Heart right ventricle (tissue), 16 donors: ENCODE measurements around the gene ZBTB7B. TPM values are rescaled to one million over a fixed set of nuclear protein-coding genes. Genes with fewer than 3 reads are reported as not detected.
A peak's percentile ranks its signal among the peaks of the same experiment; 100 is the strongest.

ENCODE experiments used
- ATAC-seq, 8 donors: fragments of 200-7000 bp; cut with Tn5 transposase; one replicate each; pipeline ENCODE4 v1.9.1; 2020; ENCODE audit warnings: mild to moderate bottlenecking in 8 of 8, moderate library complexity in 8 of 8, moderate number of reproducible peaks in 1 of 8
- DNase-seq, 2 donors: peaks; one replicate each; pipeline ENCODE4 v3.0.0-alpha.2; 2020
- H3K27ac ChIP-seq, 10 donors: fragments of 200-600 bp; sonication (generic) in 2 of 10; one replicate each; pipeline versions ENCODE4 v1.5.0 to v1.8.0; 2020 to 2022; ENCODE audit warnings: mild to moderate bottlenecking in 3 of 10
- H3K27me3 ChIP-seq, 7 donors: fragments of 200-600 bp; one replicate each; pipeline ENCODE4 v1.8.0; 2021 to 2022; ENCODE audit warnings: mild to moderate bottlenecking in 2 of 7
- H3K36me3 ChIP-seq, 9 donors: fragments of 200-600 bp; sonication (generic) in 1 of 9; one replicate each; pipeline versions ENCODE4 v1.5.0 to v1.8.0; 2020 to 2022; ENCODE audit warnings: mild to moderate bottlenecking in 2 of 9
- H3K4me1 ChIP-seq, 9 donors: fragments of 200-600 bp; sonication (generic) in 1 of 9; one replicate each; pipeline versions ENCODE4 v1.5.0 to v1.8.0; 2020 to 2022; ENCODE audit warnings: mild to moderate bottlenecking in 4 of 9
- H3K4me3 ChIP-seq, 10 donors: fragments of 200-600 bp; sonication (generic) in 2 of 10; one replicate each; pipeline versions ENCODE4 v1.5.0 to v1.8.0; 2020 to 2022; ENCODE audit warnings: mild to moderate bottlenecking in 7 of 10, moderate library complexity in 2 of 10
- H3K9me3 ChIP-seq, 11 donors: fragments of 200-600 bp in 10 of 11; sonication (generic) in 2 of 11; one replicate each; pipeline versions ENCODE4 v1.5.0 to v1.8.0; 2013 to 2022; ENCODE audit warnings: mild to moderate bottlenecking in 2 of 11, control low read depth in 1 of 11, moderate library complexity in 1 of 11
- WGBS, 2 donors: extraction: QIAGEN DNeasy Blood & Tissue Kit; methylation state at CpG; one replicate each; pipeline ENCODE4 v1.1.7; 2013; ENCODE audit warnings: inconsistent platforms in 1 of 2; 5-methylcytosine and 5-hydroxymethylcytosine counted together
- intact Hi-C, 10 donors: fragments of 100-400 bp; cut with DNase I; formaldehyde crosslinking; loops; one replicate each; pipeline versions ENCODE4 v1.11.1 to v1.14.2; 2022
- polyA plus RNA-seq, 2 donors: library from polyadenylated mRNA; stranded (reverse); fragments of 200-250 nt; gene quantifications; one replicate each; pipeline ENCODE4 v1.2.3, GENCODE V29; 2013
- total RNA-seq, 10 donors: library from RNA; stranded (reverse); fragmentation: NEBNext Ultra II Directional in 3 of 10; extraction: Animal tissue kit (Norgen Biotek cat#: 25700) in 3 of 10; gene quantifications; one replicate each; pipeline versions ENCODE4 v1.2.1 to v1.2.4, GENCODE V29; 2021 to 2023
- TF ChIP-seq, protein P1 (sequence below), 9 donors: fragments of 200-600 bp; sonication (generic) in 2 of 9; IDR thresholded peaks; one replicate each; pipeline versions ENCODE4 v1.5.0 to v1.8.0; 2021 to 2022; ENCODE audit warnings: antibody characterized with exemption in 9 of 9, mild to moderate bottlenecking in 5 of 9, moderate library complexity in 1 of 9
- donor health status: Arrhythmogenic right ventricular cardiomyopathy.
- donor health status: ischemic (EF 13 %, LVEDD 7.1; RV severe dilation, severe dysfunction).
- donor health status: healthy with polysubstance abuse.
- donor health status: DM: no; HTN: yes; CAD: no.
- donor health status: DM: no; HTN: no; CAD: no.
- donor health status: ischemic (EF 25% LVEDD 6.9; RV normal size, moderate dysfunction).
- donor health status: ischemic (EF 25% LVEDD 5.7; RV mildly dilated, moderate dysfunction).
- donor health status: healthy.
- donor health status: DM: yes; HTN: yes; CAD: no.
- donor health status: Ischemic cardiomyopathy.
- donor health status: ischemic (EF 35%, LVEDD 5.7; RV mildly dilated, moderate dysfunction).
- donor health status: nonischemic (EF 11% LVEDD 7.7; RV severe dilation, severe dysfunction).
- donor health status: DM: yes; HTN: yes; CAD: no.
- donor health status: PGD.
- donor health status: ischemic (EF 29% LVEDD 5.4; RV normal size, mild dysfunction).
- donor health status: nonischemic (EF 23%, LVEDD 6.1; RV moderate dilation, normal function).

The ZBTB7B gene
- total and polyA plus RNA-seq, 12 donors, result 25.7 to 54.7 (median 37.9) TPM

- Histone ChIP-seq H3K27me3 (no peaks in the 10 kb centered on the region), H3K4me1 (peaks cover 25 to 79% (median 62%) of the 10 kb centered on the region in 9 donors), H3K27ac (peak overlapping the region; percentile 90 to 100 (median 96)), H3K4me3 (peak overlapping the region in 9 of 10 donors; percentile 53 to 89 (median 68)), H3K36me3 (peaks cover 0 to 17% (median 7%) of the 10 kb centered on the region in 9 donors), H3K9me3 (no peaks in the 10 kb centered on the region)
- intact Hi-C loops, result loop anchor here in 4 of 10 donors (5.0 to 10.0 kb wide), 4 partner anchors 45 to 90 kb away; partner anchors contain the start of genes ADAM15 (in 2 of the 4) and EFNA4 (in 2 of the 4)
- peak; percentile 38 to 74 for DNase-seq
- ATAC-seq, result peak in 3 of 8 donors; percentile 2 to 5 (median 3)
- 13 to 18% methylated on average over 18 of the region's 18 CpGs for WGBS, 2 donors
- TF ChIP-seq, protein P1, sequence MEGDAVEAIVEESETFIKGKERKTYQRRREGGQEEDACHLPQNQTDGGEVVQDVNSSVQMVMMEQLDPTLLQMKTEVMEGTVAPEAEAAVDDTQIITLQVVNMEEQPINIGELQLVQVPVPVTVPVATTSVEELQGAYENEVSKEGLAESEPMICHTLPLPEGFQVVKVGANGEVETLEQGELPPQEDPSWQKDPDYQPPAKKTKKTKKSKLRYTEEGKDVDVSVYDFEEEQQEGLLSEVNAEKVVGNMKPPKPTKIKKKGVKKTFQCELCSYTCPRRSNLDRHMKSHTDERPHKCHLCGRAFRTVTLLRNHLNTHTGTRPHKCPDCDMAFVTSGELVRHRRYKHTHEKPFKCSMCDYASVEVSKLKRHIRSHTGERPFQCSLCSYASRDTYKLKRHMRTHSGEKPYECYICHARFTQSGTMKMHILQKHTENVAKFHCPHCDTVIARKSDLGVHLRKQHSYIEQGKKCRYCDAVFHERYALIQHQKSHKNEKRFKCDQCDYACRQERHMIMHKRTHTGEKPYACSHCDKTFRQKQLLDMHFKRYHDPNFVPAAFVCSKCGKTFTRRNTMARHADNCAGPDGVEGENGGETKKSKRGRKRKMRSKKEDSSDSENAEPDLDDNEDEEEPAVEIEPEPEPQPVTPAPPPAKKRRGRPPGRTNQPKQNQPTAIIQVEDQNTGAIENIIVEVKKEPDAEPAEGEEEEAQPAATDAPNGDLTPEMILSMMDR (IDR thresholded peaks at IDR 0.05), result no peak
These were observed 29.9 kb upstream of the ZBTB7B start for GRCh38 chr1:154972517-154973343.

DNA sequence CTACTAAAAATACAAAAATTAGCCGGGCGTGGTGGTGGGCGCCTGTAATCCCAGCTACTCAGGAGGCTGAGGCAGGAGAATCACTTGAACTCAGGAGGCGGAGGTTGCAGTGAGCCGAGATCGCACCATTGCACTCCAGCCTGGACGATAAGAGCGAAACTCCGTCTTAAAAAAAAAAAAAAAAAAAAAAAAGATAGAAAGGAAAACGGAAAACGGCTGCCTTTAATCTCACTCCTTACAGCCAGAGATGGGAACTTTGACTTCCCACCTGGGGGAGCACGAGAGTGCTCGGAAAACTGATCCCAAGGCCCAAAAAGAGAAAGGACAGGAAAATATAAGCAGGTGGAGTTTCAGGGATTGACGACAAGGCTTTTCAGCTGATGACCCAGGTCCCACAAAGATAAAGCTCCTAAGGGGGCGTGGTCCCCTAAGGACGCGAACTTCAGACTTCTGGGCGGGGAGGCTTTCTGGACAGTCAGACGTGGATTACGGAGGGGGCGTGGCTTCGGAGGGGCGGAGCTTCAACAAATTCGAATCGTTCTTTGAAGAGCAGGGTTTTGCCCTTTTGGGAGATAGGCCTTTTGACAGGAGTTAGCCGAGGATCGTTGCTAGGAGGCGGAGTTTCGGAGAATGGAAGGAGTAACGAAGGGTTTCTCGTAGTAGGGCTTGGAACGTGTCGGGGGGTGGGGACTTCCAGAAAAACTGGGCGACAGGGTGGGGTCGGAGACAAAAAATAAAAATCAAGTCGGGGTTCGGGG lies 29.1 kb upstream of the ZBTB7B start:
- Histone ChIP-seq H3K9me3 (no peaks in the 10 kb centered on the region), H3K27ac (peak overlapping the region; percentile 90 to 100 (median 96)), H3K4me1 (peaks cover 25 to 71% (median 57%) of the 10 kb centered on the region in 9 donors), H3K4me3 (peak overlapping the region; percentile 36 to 89 (median 66)), H3K27me3 (no peaks in the 10 kb centered on the region), H3K36me3 (peaks cover 0 to 14% (median 7%) of the 10 kb centered on the region in 9 donors)
- peak; percentile 35 to 71 (median 58) for ATAC-seq
- intact Hi-C loops, result loop anchor here in 6 of 10 donors (2.0 to 10.0 kb wide), 5 partner anchors 27 to 89 kb away; partner anchors contain the start of genes ADAM15 (in 2 of the 6) and EFNA4 (in 2 of the 6)
- TF ChIP-seq, protein P1 (IDR thresholded peaks at IDR 0.05), result peak in 5 of 9 donors; percentile 9 to 46 (median 44)
- WGBS, 2 donors, result 3 to 5% methylated on average over 34 to 37 of the region's 37 CpGs
- DNase-seq, result peak; percentile 95 to 98

DNA sequence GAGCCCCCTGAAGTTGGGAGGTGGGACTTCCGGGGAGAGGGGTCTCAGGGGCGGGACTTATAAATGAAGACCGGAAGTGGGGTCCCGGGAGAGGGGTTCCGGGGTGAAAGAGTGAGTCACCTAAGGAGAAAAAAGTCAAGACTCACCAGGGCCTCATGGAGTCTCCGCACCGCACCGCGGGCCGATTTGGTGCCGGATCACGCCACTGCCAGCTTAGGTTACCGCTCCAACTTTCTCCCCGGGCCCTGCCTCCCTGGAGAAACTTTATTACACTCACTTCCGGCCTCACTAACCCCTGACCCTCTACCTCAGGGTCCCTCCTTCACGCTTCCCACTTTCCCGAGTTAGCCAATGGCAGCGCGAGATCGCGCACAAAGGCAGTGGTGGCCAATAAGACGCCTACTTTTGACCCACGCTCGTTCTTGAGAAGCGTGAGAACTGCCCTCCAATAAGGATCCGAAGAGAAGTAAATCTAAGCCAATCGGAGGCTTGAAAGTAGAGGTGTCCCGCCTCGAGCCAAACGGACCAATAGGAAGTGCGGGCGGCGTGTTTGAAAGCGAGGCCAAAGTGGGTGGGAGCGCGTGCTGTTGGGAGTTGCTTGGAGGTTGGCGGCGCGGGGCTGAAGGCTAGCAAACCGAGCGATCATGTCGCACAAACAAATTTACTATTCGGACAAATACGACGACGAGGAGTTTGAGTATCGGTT lies 28.3 kb upstream of the ZBTB7B start, which contains the start of gene CKS1B:
Gene CKS1B (plus strand): TSS at position 580 of the 706 bp plus-strand sequence. CDS start 65 bp downstream, at position 645.
- TF ChIP-seq, protein P1 (IDR thresholded peaks at IDR 0.05), result peak in 1 of 9 donors; percentile 18
- DNase-seq (peak; percentile 95 to 98), ATAC-seq (peak; percentile 82 to 92 (median 89))
- H3K4me3 ChIP-seq, result peak within 1 kb of the TSS; percentile 41 to 89 (median 66)
- H3K27me3 ChIP-seq, result no peaks in the 10 kb centered on the region
- peak within 1 kb of the TSS; percentile 90 to 100 (median 96) for H3K27ac ChIP-seq
- intact Hi-C loops, result loop anchor here in 6 of 10 donors (2.0 to 10.0 kb wide), 5 partner anchors 27 to 88 kb away; partner anchors contain the start of genes ADAM15 (in 2 of the 6) and EFNA4 (in 2 of the 6)
- H3K9me3 ChIP-seq, result no peaks in the 10 kb centered on the region
- 0% methylated on average over 47 of the region's 47 CpGs for WGBS, 2 donors
- peaks cover 0 to 11% (median 4%) of the 10 kb centered on the region in 9 donors for H3K36me3 ChIP-seq
- peaks cover 25 to 64% (median 50%) of the 10 kb centered on the region in 9 donors for H3K4me1 ChIP-seq
